Uterus (tissue), 2 donors: ENCODE data around the gene RAB39A.

Source experiments
- POLR2A ChIP-seq, 2 donors: fragments of 450-650 bp; IDR thresholded peaks; one replicate each; pipeline ENCODE4 v1.6.1; 2016; ENCODE audit warnings: antibody characterized with exemption in 2 of 2, mild to moderate bottlenecking in 1 of 2, moderate library complexity in 1 of 2
- TF ChIP-seq, protein P1 (sequence below), 4 experiments: fragments of 200-600 bp in 2 of 4; fragments of 450-650 bp in 2 of 4; sonication (generic) in 2 of 4; IDR thresholded peaks; one replicate each; pipeline ENCODE4 v1.5.1; 2016 to 2019; ENCODE audit warnings: antibody characterized with exemption in 4 of 4, mild to moderate bottlenecking in 2 of 4, moderate library complexity in 1 of 4

DNA sequence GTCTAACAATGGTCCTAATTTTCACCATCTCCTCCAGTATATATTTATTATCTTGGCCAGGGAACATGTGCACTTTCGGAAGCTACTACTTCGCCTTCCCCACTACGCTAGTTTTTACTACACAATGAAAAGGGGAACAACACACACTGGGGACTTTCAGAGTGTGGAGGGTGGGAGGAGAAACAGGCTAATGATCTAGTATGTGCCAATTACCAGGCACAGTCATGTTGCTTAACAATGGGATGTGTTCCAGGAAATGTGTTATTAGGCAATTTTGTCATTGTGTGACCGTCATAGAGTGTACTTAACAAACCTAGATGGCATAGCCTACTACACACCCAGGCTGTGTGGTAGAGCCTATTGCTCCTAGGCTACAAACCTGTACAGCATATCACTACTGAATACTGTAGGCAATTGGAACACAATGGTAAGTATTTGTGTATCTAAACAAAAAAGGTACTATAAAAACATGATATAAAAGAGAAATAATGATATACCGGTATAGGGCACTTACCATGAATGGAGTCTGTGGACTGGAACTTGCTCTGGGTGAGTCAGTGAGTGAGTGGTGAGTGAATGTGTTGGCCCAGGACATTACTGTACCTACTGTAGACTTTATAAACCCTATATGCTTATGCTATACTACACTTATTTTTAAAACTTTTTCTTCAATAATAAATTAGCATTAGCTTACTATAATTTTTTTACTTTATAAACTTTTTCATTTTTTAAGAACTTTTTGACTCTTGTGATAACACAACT, 60.3 kb downstream of the RAB39A start:
- TF ChIP-seq, protein P1, sequence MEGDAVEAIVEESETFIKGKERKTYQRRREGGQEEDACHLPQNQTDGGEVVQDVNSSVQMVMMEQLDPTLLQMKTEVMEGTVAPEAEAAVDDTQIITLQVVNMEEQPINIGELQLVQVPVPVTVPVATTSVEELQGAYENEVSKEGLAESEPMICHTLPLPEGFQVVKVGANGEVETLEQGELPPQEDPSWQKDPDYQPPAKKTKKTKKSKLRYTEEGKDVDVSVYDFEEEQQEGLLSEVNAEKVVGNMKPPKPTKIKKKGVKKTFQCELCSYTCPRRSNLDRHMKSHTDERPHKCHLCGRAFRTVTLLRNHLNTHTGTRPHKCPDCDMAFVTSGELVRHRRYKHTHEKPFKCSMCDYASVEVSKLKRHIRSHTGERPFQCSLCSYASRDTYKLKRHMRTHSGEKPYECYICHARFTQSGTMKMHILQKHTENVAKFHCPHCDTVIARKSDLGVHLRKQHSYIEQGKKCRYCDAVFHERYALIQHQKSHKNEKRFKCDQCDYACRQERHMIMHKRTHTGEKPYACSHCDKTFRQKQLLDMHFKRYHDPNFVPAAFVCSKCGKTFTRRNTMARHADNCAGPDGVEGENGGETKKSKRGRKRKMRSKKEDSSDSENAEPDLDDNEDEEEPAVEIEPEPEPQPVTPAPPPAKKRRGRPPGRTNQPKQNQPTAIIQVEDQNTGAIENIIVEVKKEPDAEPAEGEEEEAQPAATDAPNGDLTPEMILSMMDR (IDR thresholded peaks at IDR 0.05): no peak
- no peak for TF ChIP-seq POLR2A (IDR thresholded peaks at IDR 0.05)
